MM.1S (cell line): ENCODE data around the gene GPR35.

ENCODE experiments used
- DNase-seq: peaks from one replicate; pipeline ENCODE4 v3.0.0-alpha.2; 2015
- H2AFZ ChIP-seq: fragments of 300-600 bp; sonication (generic); 2 replicates; pipeline ENCODE4 v1.6.0; 2016; ENCODE audit warnings: antibody characterized with exemption, low read length
- H3F3A ChIP-seq: fragments of 300-600 bp; sonication (generic); 2 replicates; pipeline ENCODE4 v1.6.1; 2016; ENCODE audit warnings: mild to moderate bottlenecking, antibody characterized with exemption, low read length, moderate library complexity, mixed read lengths; ENCODE audit not compliant: insufficient read depth
- H3K27ac ChIP-seq: fragments of 300-600 bp; sonication (generic); 2 replicates; pipeline ENCODE4 v1.5.1; 2016; ENCODE audit warnings: mild to moderate bottlenecking, low read length
- H3K27me3 ChIP-seq: fragments of 300-600 bp; sonication (generic); replicated peaks from 2 replicates; pipeline ENCODE4 v1.6.0; 2016; ENCODE audit warnings: low read length; ENCODE audit not compliant: insufficient read depth
- H3K36me3 ChIP-seq: fragments of 300-600 bp; sonication (generic); replicated peaks from 2 replicates; pipeline ENCODE4 v1.6.1; 2016; ENCODE audit warnings: mild to moderate bottlenecking, low read length, mixed read lengths; ENCODE audit not compliant: insufficient read depth
- H3K4me1 ChIP-seq: fragments of 300-600 bp; sonication (generic); 2 replicates; pipeline ENCODE4 v1.6.1; 2016; ENCODE audit warnings: low read length, mixed read lengths
- H3K4me2 ChIP-seq: fragments of 300-600 bp; sonication (generic); 2 replicates; pipeline ENCODE4 v1.6.0; 2016; ENCODE audit warnings: low read depth, low read length
- H3K4me3 ChIP-seq: fragments of 300-600 bp; sonication (generic); 2 replicates; pipeline ENCODE4 v1.5.1; 2016; ENCODE audit warnings: low read length, mixed read lengths
- H3K79me2 ChIP-seq: fragments of 300-600 bp; sonication (generic); 2 replicates; pipeline ENCODE4 v1.6.1; 2016; ENCODE audit warnings: mixed run types, low read length, mixed read lengths
- H3K9ac ChIP-seq: fragments of 300-600 bp; sonication (generic); 2 replicates; pipeline ENCODE4 v1.6.1; 2016; ENCODE audit warnings: low read length, mixed read lengths
- H3K9me2 ChIP-seq: fragments of 300-600 bp; sonication (generic); replicated peaks from 2 replicates; pipeline ENCODE4 v1.6.1; 2016; ENCODE audit warnings: mild to moderate bottlenecking, low read length, mixed read lengths; ENCODE audit not compliant: insufficient read depth
- H3K9me3 ChIP-seq: fragments of 300-600 bp; sonication (generic); replicated peaks from 2 replicates; pipeline ENCODE4 v1.6.1; 2016; ENCODE audit warnings: mild to moderate bottlenecking, low read length, mixed read lengths; ENCODE audit not compliant: insufficient read depth
- H4K20me1 ChIP-seq: fragments of 300-600 bp; sonication (generic); 2 replicates; pipeline ENCODE4 v1.6.1; 2016; ENCODE audit warnings: mild to moderate bottlenecking, low read length, moderate library complexity, mixed read lengths; ENCODE audit not compliant: insufficient read depth
- EZH2 ChIP-seq: fragments of 300-600 bp; sonication (generic); optimal IDR thresholded peaks from 2 replicates; pipeline ENCODE3; 2017; ENCODE audit warnings: low read depth, mild to moderate bottlenecking, antibody characterized with exemption, low read length, mixed read lengths
- EZH2phosphoT487 ChIP-seq: fragments of 300-600 bp; sonication (generic); IDR thresholded peaks from 2 replicates; pipeline ENCODE4 v1.6.1; 2018; ENCODE audit warnings: antibody characterized with exemption, low read length
- TF ChIP-seq, protein P1 (sequence below): fragments of 300-600 bp; sonication (generic); IDR thresholded peaks from 2 replicates; pipeline ENCODE4 v1.5.1; 2016; ENCODE audit warnings: antibody characterized with exemption, low read length, mixed read lengths

Gene GPR35

DNA sequence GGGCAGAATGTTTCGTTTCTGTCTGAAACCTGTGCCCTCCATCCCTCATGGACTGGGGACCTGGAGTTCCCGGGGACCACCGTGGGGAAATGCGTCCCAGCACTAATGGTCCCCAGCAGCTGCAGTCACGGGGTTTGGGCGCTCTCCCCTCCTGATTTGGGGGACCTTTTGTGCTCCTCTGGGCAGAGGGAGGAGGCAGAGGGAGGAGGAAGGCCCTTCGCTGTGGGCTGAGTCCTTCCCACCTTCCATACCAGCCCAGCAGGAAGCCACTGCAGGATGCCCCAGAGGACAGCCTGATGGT is 3.2 kb downstream of the GPR35 start:
- H3K9ac ChIP-seq: no peak overlapping the region
- no peaks in the 10 kb centered on the region for H3K36me3 ChIP-seq
- H3K27ac ChIP-seq: no peak overlapping the region
- no peak overlapping the region for H3K4me3 ChIP-seq
- H2AFZ ChIP-seq: no peak overlapping the region
- H3K9me2 ChIP-seq: no peaks in the 10 kb centered on the region
- TF ChIP-seq, protein P1, sequence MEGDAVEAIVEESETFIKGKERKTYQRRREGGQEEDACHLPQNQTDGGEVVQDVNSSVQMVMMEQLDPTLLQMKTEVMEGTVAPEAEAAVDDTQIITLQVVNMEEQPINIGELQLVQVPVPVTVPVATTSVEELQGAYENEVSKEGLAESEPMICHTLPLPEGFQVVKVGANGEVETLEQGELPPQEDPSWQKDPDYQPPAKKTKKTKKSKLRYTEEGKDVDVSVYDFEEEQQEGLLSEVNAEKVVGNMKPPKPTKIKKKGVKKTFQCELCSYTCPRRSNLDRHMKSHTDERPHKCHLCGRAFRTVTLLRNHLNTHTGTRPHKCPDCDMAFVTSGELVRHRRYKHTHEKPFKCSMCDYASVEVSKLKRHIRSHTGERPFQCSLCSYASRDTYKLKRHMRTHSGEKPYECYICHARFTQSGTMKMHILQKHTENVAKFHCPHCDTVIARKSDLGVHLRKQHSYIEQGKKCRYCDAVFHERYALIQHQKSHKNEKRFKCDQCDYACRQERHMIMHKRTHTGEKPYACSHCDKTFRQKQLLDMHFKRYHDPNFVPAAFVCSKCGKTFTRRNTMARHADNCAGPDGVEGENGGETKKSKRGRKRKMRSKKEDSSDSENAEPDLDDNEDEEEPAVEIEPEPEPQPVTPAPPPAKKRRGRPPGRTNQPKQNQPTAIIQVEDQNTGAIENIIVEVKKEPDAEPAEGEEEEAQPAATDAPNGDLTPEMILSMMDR: no peak
- TF ChIP-seq EZH2 (no peak), EZH2phosphoT487 (no peak)
- H3F3A ChIP-seq: no peaks in the 10 kb centered on the region
- no peaks in the 10 kb centered on the region for H3K9me3 ChIP-seq
- no peak overlapping the region for H3K4me2 ChIP-seq
- H4K20me1 ChIP-seq: no peaks in the 10 kb centered on the region
- H3K4me1 ChIP-seq: no peaks in the 10 kb centered on the region
- DNase-seq: no peak
- H3K27me3 ChIP-seq: peaks cover 4% of the 10 kb centered on the region; the same call in 1 of the 2 replicates
- H3K79me2 ChIP-seq: no peaks in the 10 kb centered on the region

DNA sequence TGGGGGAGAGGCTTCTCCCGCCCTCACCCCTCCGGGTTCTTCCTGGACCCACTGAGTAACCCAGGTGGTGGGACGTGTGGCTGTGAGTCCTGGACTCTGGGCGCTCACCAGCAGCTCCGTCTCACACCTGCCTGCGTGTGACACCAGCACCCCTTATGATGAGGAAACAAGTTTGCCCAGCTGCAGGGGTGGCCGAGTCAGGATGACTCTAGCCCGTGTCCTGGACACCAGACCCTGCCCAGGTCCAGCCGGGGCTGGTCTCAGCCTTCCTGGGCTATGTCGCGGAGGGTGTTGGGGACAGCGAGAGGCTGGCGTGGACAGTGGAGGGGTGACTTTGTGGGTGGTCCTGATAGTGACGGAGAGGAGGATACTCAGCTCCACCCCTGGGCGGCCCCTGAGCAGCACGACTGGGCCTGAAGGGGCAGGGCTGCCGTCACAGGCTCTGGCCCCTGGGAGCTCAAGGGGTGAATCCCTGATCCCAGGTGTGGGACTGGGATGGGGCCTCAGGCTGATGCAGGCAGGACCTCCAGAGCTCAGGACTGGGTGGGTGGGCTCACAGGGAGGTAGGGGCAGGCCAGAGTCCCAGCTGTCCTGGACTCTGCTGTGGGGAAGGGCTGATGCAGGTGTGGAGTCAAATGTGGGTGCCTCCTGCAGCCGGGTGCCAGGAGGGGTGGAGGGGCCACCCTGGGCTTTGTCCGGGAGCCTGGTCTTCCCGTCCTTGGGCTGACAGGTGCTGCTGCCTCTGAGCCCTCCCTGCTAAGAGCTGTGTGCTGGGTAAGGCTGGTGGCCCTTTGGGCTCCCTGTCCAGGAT is 3.7 kb downstream of the GPR35 start:
- Histone ChIP-seq H3K9ac (no peak overlapping the region), H3K79me2 (no peaks in the 10 kb centered on the region), H3K36me3 (no peaks in the 10 kb centered on the region), H2AFZ (no peak overlapping the region), H4K20me1 (no peaks in the 10 kb centered on the region), H3K4me1 (no peaks in the 10 kb centered on the region), H3K9me2 (no peaks in the 10 kb centered on the region), H3K4me3 (no peak overlapping the region), H3K9me3 (no peaks in the 10 kb centered on the region), H3K4me2 (no peak overlapping the region), H3K27me3 (peaks cover 4% of the 10 kb centered on the region; the same call in 1 of the 2 replicates), H3F3A (no peaks in the 10 kb centered on the region), H3K27ac (no peak overlapping the region)
- TF ChIP-seq, protein P1: no peak
- TF ChIP-seq EZH2phosphoT487: no peak
- no peak for DNase-seq

DNA sequence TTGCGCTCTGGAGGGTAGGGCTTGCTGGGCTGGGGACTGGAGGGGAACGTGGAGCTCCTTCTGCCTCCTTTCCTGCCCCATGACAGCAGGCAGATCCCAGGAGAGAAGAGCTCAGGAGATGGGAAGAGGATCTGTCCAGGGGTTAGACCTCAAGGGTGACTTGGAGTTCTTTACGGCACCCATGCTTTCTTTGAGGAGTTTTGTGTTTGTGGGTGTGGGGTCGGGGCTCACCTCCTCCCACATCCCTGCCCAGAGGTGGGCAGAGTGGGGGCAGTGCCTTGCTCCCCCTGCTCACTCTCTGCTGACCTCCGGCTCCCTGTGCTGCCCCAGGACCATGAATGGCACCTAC is 4.3 kb downstream of the GPR35 start:
- Histone ChIP-seq H3K27me3 (peaks cover 4% of the 10 kb centered on the region; the same call in 1 of the 2 replicates), H3F3A (no peaks in the 10 kb centered on the region), H3K79me2 (no peaks in the 10 kb centered on the region), H3K4me3 (no peak overlapping the region), H3K9me2 (no peaks in the 10 kb centered on the region), H3K36me3 (no peaks in the 10 kb centered on the region), H3K27ac (no peak overlapping the region), H4K20me1 (no peaks in the 10 kb centered on the region), H3K4me2 (no peak overlapping the region), H2AFZ (no peak overlapping the region), H3K9ac (no peak overlapping the region), H3K4me1 (no peaks in the 10 kb centered on the region), H3K9me3 (no peaks in the 10 kb centered on the region)
- no peak for TF ChIP-seq EZH2phosphoT487
- TF ChIP-seq, protein P1: no peak
- no peak for TF ChIP-seq EZH2
- no peak for DNase-seq
